T-helper 2 cell treated with Interferon-gamma antibody and Interleukin-4, amounts not matched to agents 5 μg/mL and 100 μg/mL, for 36 hours (primary cell): ENCODE results near the gene SGMS1.
"Not testable (repeated sequence)": the region's sequence is repeated elsewhere in the genome, so short reads cannot be mapped to it uniquely, and the experiment has no call there.

Experiments used
- DNase-seq: peaks from one replicate; pipeline ENCODE4 v3.0.0; 2021; ENCODE audit warnings: low spot score
- H3K27ac Mint-ChIP-seq: one replicate; pipeline ENCODE4 v1.8.0; 2021; ENCODE audit warnings: mild to moderate bottlenecking, mixed read lengths
- H3K27me3 Mint-ChIP-seq: one replicate; pipeline ENCODE4 v1.8.0; 2021; ENCODE audit warnings: low read depth, mixed read lengths
- H3K36me3 Mint-ChIP-seq: one replicate; pipeline ENCODE4 v1.8.0; 2021; ENCODE audit warnings: low read depth, mixed read lengths
- H3K4me1 Mint-ChIP-seq: one replicate; pipeline ENCODE4 v1.8.0; 2021; ENCODE audit warnings: low read depth, mixed read lengths
- H3K4me3 Mint-ChIP-seq: one replicate; pipeline ENCODE4 v1.8.0; 2022; ENCODE audit warnings: mild to moderate bottlenecking, moderate library complexity, mixed read lengths
- H3K9me3 Mint-ChIP-seq: one replicate; pipeline ENCODE4 v1.8.0; 2021; ENCODE audit warnings: mixed read lengths

Gene SGMS1

DNA sequence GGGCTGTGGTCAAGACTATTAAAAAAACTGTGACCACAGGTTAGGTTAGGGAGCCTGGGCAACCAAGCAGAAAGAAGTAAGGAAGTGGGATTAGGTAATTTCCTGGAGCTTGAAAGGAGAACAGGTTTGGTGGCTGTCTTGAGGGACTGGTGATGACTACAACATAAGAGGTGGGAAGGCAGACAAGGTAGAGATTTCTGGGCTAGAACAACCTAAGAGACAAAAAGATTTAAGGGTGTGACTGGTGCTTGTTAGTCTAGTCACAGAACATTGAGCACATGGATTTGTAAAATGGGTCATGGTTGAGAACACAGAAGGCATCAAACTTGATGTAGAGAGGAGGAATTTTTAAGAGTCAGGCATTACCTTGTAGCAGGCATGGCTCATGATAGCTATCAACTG lies 248.7 kb downstream of the SGMS1 start:
- H3K9me3 Mint-ChIP-seq: peaks cover 5% of the 10 kb centered on the region

DNA sequence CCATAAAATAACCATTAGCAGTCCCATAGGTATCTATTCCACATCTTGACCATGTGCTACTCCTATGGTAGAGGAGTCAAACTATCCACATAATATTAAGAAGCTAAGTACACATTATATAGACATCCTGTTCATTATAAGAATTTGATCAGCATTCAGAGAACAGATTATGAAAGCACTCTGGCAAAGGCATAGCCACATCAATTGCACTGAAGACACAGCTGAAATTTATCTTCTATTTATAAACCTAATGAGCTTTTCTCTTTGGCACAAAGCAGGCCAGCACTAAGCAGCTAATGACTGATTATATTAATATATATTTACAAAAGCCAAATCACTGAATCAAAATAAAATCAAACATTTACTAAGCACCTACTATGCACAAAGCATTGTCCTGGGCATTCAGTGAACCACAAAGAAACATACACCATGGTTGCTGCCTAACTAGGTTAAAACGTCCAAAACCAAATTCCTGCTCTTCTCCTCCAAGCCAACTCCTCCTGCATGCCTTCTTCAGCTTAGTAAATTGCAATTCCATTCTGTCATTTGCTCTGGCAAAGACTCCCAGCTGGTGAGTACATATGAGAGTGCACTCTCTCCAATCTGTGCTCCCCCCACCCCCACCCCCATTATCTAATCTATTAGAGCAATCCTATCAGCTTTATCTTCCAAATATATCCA lies 249.8 kb downstream of the SGMS1 start:
- peaks cover 5% of the 10 kb centered on the region for H3K9me3 Mint-ChIP-seq
- no peaks in the 10 kb centered on the region for H3K27me3 Mint-ChIP-seq
- peaks cover 16% of the 10 kb centered on the region for H3K36me3 Mint-ChIP-seq
- no peak overlapping the region for H3K27ac Mint-ChIP-seq
- DNase-seq: no peak
- peaks cover 6% of the 10 kb centered on the region for H3K4me1 Mint-ChIP-seq
- no peak overlapping the region for H3K4me3 Mint-ChIP-seq

More for the DNA sequence above, 248.7 kb downstream of the SGMS1 start:
- no peak overlapping the region for H3K27ac Mint-ChIP-seq
- H3K36me3 Mint-ChIP-seq: peaks cover 16% of the 10 kb centered on the region
- DNase-seq: no peak
- H3K4me3 Mint-ChIP-seq: no peak overlapping the region
- H3K4me1 Mint-ChIP-seq: peaks cover 11% of the 10 kb centered on the region
- H3K27me3 Mint-ChIP-seq: no peaks in the 10 kb centered on the region

- no peaks in the 10 kb centered on the region for H3K27me3 Mint-ChIP-seq
- peaks cover 6% of the 10 kb centered on the region for H3K4me1 Mint-ChIP-seq
- no peak for DNase-seq
- H3K36me3 Mint-ChIP-seq: peaks cover 18% of the 10 kb centered on the region
- H3K27ac Mint-ChIP-seq: no peak overlapping the region
- no peak overlapping the region for H3K4me3 Mint-ChIP-seq
- H3K9me3 Mint-ChIP-seq: peaks cover 6% of the 10 kb centered on the region
Observed at GRCh38 chr10:50369931-50370330, 253.8 kb downstream of the SGMS1 start.

DNA sequence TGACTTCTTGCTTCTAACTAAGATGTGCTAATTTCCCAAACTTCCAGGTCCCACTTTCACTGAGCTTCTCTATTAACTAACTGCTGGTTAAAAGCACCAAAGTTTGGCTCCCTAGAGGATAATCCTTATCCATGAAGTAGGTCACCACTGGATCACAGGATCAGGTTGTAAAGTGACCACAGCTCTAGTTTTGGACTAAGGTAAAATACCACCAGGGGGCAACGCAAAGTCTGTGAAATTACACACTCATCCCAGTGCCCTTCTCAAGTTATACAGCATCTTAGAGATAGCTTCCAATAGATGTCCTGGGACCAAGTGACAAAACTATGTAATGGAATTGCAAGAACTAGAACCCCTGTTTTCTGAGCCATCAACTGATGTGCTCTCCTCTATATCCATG lies 256.0 kb downstream of the SGMS1 start:
- no peaks in the 10 kb centered on the region for H3K27me3 Mint-ChIP-seq
- peaks cover 10% of the 10 kb centered on the region for H3K9me3 Mint-ChIP-seq
- H3K27ac Mint-ChIP-seq: no peak overlapping the region
- DNase-seq: no peak
- H3K4me1 Mint-ChIP-seq: peaks cover 16% of the 10 kb centered on the region
- peaks cover 24% of the 10 kb centered on the region for H3K36me3 Mint-ChIP-seq
- no peak overlapping the region for H3K4me3 Mint-ChIP-seq

GRCh38 chr10:50366421-50366820 lies 257.3 kb downstream of the SGMS1 start:
- not testable (repeated sequence) for H3K27me3 Mint-ChIP-seq, H3K4me3 Mint-ChIP-seq, H3K27ac Mint-ChIP-seq, DNase-seq
- Mint-ChIP-seq H3K36me3 (peaks cover 28% of the 10 kb centered on the region), H3K4me1 (peaks cover 19% of the 10 kb centered on the region), H3K9me3 (peaks cover 14% of the 10 kb centered on the region)

DNA sequence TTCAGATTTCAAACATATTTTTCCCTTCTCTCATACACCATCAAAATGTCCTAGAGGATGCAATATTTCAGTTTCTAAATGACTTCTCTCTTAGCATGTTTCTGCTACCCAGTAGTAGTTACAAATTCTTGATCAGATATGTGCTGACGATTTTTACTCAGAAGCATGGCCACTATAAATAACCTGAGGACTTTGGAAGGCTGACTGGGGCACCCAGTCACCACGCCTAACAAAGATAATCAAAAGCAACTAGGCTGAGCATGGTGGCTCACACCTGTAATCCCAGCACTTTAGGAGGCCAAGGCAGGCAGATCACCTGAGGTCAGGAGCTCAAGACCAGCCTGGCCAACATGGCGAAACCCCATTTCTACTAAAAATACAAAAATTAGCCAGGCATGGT lies 259.0 kb downstream of the SGMS1 start:
- not testable (repeated sequence) for H3K27me3 Mint-ChIP-seq, H3K4me3 Mint-ChIP-seq, DNase-seq, H3K27ac Mint-ChIP-seq
- H3K9me3 Mint-ChIP-seq: peaks cover 14% of the 10 kb centered on the region
- H3K36me3 Mint-ChIP-seq: peaks cover 27% of the 10 kb centered on the region
- H3K4me1 Mint-ChIP-seq: peaks cover 19% of the 10 kb centered on the region

DNA sequence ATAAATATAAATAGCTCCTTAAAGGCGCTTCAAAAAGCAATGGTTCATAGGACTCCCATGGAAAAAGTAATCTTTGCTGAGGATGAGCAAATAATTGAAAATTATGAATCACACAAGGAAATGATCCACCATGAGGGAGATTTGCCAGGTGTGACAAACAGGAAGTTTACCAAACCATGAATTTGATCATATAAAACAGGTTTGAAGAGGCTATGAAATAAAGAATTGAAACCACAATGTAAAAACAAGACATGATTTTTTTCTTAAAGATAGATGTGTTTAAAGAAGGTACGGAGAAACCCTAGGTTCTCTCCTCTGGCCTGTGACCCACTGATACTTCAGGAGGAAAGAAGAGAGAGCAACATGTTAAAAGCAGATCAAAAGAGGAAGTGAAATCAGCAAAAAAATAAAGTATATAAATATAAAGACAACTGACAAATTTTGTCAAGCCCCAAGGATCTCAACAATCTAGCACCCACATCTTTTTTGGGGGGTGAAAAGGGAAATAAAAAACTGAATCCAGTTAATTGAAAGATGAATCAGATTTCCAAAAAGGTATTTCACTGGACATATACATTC lies 261.1 kb downstream of the SGMS1 start:
- peaks cover 26% of the 10 kb centered on the region for H3K36me3 Mint-ChIP-seq
- no peak for DNase-seq
- H3K27ac Mint-ChIP-seq: no peak overlapping the region
- H3K27me3 Mint-ChIP-seq: no peaks in the 10 kb centered on the region
- H3K9me3 Mint-ChIP-seq: peaks cover 14% of the 10 kb centered on the region
- H3K4me1 Mint-ChIP-seq: peaks cover 17% of the 10 kb centered on the region
- H3K4me3 Mint-ChIP-seq: no peak overlapping the region

- H3K9me3 Mint-ChIP-seq: peaks cover 14% of the 10 kb centered on the region
- H3K36me3 Mint-ChIP-seq: peaks cover 24% of the 10 kb centered on the region
- DNase-seq: no peak
- no peaks in the 10 kb centered on the region for H3K27me3 Mint-ChIP-seq
- peaks cover 14% of the 10 kb centered on the region for H3K4me1 Mint-ChIP-seq
- H3K27ac Mint-ChIP-seq: no peak overlapping the region
- H3K4me3 Mint-ChIP-seq: no peak overlapping the region
Observed at GRCh38 chr10:50361946-50362345, 261.8 kb downstream of the SGMS1 start.

GRCh38 chr10:50360077-50360850 lies 263.5 kb downstream of the SGMS1 start:
- Mint-ChIP-seq H3K27ac (no peak overlapping the region), H3K4me1 (peaks cover 13% of the 10 kb centered on the region), H3K4me3 (no peak overlapping the region)

DNA sequence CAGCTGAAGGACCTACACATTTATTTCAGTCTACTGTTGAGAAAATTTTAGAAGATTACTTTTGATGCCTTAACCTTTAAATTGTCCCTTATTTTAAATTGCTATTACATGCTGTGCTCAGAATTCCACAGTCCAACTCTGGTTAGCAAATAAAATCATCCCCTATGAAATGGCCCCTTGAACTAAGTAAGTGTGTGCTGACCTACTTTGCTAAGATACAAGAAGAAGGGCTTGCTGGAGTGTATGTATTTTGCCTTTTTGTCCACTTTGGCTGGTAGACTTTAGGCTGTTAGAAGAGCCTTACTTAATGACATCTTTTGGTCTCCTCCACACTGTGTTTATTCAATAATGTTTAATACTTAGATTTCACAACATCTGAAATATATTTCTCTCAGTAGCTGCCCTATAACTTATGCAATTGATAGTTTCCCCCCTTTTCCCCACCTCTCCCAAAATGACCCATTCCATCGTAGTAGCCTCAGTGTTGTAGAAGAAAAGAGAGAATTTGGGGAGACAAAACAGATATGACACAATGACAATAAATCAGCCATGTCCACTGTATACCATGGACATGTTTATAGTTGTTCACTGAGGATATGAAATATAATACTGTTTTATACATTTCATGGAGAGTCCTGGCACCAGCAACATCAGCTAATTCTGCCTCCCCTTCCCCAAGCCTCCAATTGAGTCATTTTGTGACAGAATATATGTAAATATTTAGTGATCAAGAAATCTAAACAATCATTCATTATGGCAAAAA lies 264.6 kb downstream of the SGMS1 start:
- Mint-ChIP-seq H3K9me3 (peaks cover 8% of the 10 kb centered on the region), H3K27ac (no peak overlapping the region), H3K36me3 (peaks cover 17% of the 10 kb centered on the region), H3K27me3 (no peaks in the 10 kb centered on the region), H3K4me3 (no peak overlapping the region), H3K4me1 (peaks cover 7% of the 10 kb centered on the region)
- DNase-seq: no peak

More at GRCh38 chr10:50360077-50360850, 263.5 kb downstream of the SGMS1 start:
- DNase-seq: no peak
- H3K9me3 Mint-ChIP-seq: peaks cover 8% of the 10 kb centered on the region
- H3K36me3 Mint-ChIP-seq: peaks cover 14% of the 10 kb centered on the region
- H3K27me3 Mint-ChIP-seq: no peaks in the 10 kb centered on the region

GRCh38 chr10:50358411-50358810 lies 265.3 kb downstream of the SGMS1 start:
- Mint-ChIP-seq H3K9me3 (peaks cover 8% of the 10 kb centered on the region), H3K36me3 (peaks cover 19% of the 10 kb centered on the region), H3K27ac (no peak overlapping the region), H3K27me3 (no peaks in the 10 kb centered on the region), H3K4me3 (no peak overlapping the region), H3K4me1 (peaks cover 7% of the 10 kb centered on the region)
- DNase-seq: no peak

DNA sequence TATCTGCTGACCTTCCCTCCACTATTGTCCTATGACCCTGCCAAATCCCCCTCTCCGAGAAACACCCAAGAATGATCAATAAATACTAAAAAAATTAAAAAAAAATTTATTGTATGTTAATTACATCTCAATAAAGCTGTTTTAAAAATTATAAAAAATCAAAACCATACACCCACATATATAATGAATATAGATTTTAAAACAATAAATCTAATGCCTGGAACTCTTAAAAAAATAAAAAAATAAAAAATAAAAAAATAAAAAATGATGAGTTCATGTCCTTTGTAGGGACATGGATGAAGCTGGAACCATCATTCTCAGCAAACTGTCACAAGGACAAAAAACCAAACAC lies 267.3 kb downstream of the SGMS1 start:
- peaks cover 21% of the 10 kb centered on the region for H3K36me3 Mint-ChIP-seq
- H3K27me3 Mint-ChIP-seq, H3K4me1 Mint-ChIP-seq, H3K9me3 Mint-ChIP-seq, H3K27ac Mint-ChIP-seq, DNase-seq, H3K4me3 Mint-ChIP-seq: not testable (repeated sequence)

DNA sequence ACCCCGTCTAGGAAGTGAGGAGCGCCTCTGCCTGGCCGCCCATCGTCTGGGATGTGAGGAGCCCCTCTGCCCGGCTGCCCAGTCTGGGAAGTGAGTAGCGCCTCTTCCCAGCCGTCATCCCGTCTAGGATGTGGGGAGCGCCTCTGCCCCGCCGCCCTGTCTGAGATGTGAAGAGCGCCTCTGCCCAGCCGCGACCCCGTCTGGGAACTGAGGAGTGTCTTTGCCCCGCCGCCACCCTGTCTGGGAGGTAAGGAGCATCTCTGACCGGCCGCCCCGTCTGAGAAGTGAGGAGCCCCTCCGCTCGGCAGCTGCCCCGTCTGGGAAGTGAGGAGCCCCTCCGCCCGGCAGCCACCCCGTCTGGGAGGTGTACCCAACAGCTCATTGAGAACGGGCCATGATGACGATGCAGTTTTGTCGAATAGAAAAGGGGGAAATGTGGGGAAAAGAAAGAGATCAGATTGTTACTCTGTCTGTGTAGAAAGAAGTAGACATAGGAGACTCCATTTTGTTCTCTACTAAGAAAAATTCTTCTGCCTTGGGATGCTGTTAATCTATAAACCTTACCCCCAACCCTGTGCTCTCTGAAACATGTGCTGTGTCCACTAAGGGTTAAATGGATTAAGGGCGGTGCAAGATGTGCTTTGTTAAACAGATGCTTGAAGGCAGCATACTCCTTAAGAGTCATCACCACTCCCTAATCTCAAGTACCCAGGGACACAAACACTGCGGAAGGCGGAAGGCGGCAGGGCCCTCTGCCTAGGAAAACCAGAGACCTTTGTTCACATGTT lies 267.9 kb downstream of the SGMS1 start:
- H3K4me1 Mint-ChIP-seq, H3K4me3 Mint-ChIP-seq, H3K27me3 Mint-ChIP-seq, H3K27ac Mint-ChIP-seq, DNase-seq: not testable (repeated sequence)
- Mint-ChIP-seq H3K36me3 (peaks cover 24% of the 10 kb centered on the region), H3K9me3 (peaks cover 10% of the 10 kb centered on the region)
